ENCODE data around the gene TRIM39. TPM values are rescaled to one million over a fixed set of nuclear protein-coding genes. Genes with fewer than 3 reads are reported as not detected.
A peak's percentile ranks its signal among the peaks of the same experiment; 100 is the strongest.

Gene TRIM39
- total and polyA plus RNA-seq, 2 donors (not counting 1 experiment from before 2014, with no cell fraction given), result 18.1 to 31.4 TPM

GRCh38 chr6:30327232-30327746 is 562 bp downstream of the TRIM39 start:
- Histone ChIP-seq H3K4me3 (ENCODE audit: control extremely low read depth in 1 of 5, extremely low read depth in 1 of 5, insufficient read depth in 1 of 5, low read depth in 2 of 5, low read length in 4 of 5) (peak overlapping the region; percentile 72 to 97 (median 90)), H2AFZ (ENCODE audit: insufficient read depth, low read depth, low read length, poor library complexity, severe bottlenecking) (peak overlapping the region; percentile 58), H3K4me1 (ENCODE audit: control insufficient read depth in 2 of 2, insufficient read depth in 2 of 2, low read length in 2 of 2) (peaks cover 19 to 31% of the 10 kb centered on the region in 2 donors), H3K9ac (ENCODE audit: low read length) (peak overlapping the region; percentile 99), H3K36me3 (replicated peaks in 1 of 2; ENCODE audit: control extremely low read depth in 1 of 2, control insufficient read depth in 1 of 2, extremely low read depth in 1 of 2, insufficient read depth in 2 of 2, low read length in 1 of 2) (peaks cover 3 to 26% of the 10 kb centered on the region in 2 experiments), H3K27me3 (replicated peaks in 1 of 4; ENCODE audit: control extremely low read depth in 1 of 4, control insufficient read depth in 3 of 4, insufficient read depth in 4 of 4, low read length in 3 of 4) (no peaks in the 10 kb centered on the region), H3K4me2 (replicated peaks; ENCODE audit: low read depth, low read length, poor library complexity, severe bottlenecking) (peak overlapping the region; percentile 90), H4K20me1 (ENCODE audit: control insufficient read depth, insufficient read depth, low read length, poor library complexity, severe bottlenecking) (peaks cover 21% of the 10 kb centered on the region), H3K9me3 (ENCODE audit: control extremely low read depth in 1 of 3, control insufficient read depth in 2 of 3, insufficient read depth in 1 of 3, low read length in 2 of 3) (no peaks in the 10 kb centered on the region), H3K27ac (ENCODE audit: low read length in 2 of 2) (peak overlapping the region; percentile 98 to 99), H3K79me2 (ENCODE audit: control insufficient read depth, insufficient read depth, low read length) (peaks cover 47% of the 10 kb centered on the region)
- peak overlapping the region; percentile 99 for H3K4me3 Mint-ChIP-seq
- H3K9me3 Mint-ChIP-seq (ENCODE audit: insufficient read depth), result no peaks in the 10 kb centered on the region
- 1% methylated on average over 10 of the region's 17 CpGs for WGBS (ENCODE audit: insufficient coverage)
- POLR2A ChIA-PET, result interaction anchor here (0.6 to 1.4 kb wide), 4 partner anchors 17 to 363 kb away, joined by 4 to 6 read pairs (median 4); partner anchors contain the start of gene RPP21
- no peaks in the 10 kb centered on the region for H3K27me3 Mint-ChIP-seq
- ATAC-seq (ENCODE audit: low read depth) (no peak), DNase-seq (no peak)
- intact Hi-C loops (cut with micrococcal nuclease), result loop anchor here (2.0 to 10.0 kb wide), 2 partner anchors 222 to 290 kb away; partner anchors contain the start of genes MRPS18B and PPP1R10
- CTCF ChIA-PET, result interaction anchor here (2.0 kb wide), 1 partner anchor 224 kb away, joined by 5 read pairs; no protein-coding TSS in a partner anchor
- H3K4me1 Mint-ChIP-seq, result peaks cover 47% of the 10 kb centered on the region
- peak overlapping the region; percentile 99 for H3K27ac Mint-ChIP-seq
- TF ChIP-seq, protein P1, sequence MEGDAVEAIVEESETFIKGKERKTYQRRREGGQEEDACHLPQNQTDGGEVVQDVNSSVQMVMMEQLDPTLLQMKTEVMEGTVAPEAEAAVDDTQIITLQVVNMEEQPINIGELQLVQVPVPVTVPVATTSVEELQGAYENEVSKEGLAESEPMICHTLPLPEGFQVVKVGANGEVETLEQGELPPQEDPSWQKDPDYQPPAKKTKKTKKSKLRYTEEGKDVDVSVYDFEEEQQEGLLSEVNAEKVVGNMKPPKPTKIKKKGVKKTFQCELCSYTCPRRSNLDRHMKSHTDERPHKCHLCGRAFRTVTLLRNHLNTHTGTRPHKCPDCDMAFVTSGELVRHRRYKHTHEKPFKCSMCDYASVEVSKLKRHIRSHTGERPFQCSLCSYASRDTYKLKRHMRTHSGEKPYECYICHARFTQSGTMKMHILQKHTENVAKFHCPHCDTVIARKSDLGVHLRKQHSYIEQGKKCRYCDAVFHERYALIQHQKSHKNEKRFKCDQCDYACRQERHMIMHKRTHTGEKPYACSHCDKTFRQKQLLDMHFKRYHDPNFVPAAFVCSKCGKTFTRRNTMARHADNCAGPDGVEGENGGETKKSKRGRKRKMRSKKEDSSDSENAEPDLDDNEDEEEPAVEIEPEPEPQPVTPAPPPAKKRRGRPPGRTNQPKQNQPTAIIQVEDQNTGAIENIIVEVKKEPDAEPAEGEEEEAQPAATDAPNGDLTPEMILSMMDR (IDR thresholded peaks at IDR 0.05), result no peak
- TF ChIP-seq EZH2 (IDR thresholded peaks at IDR 0.05; ENCODE audit: borderline replicate concordance, insufficient read depth, low read depth, low read length, poor library complexity, severe bottlenecking), result no peak

DNA sequence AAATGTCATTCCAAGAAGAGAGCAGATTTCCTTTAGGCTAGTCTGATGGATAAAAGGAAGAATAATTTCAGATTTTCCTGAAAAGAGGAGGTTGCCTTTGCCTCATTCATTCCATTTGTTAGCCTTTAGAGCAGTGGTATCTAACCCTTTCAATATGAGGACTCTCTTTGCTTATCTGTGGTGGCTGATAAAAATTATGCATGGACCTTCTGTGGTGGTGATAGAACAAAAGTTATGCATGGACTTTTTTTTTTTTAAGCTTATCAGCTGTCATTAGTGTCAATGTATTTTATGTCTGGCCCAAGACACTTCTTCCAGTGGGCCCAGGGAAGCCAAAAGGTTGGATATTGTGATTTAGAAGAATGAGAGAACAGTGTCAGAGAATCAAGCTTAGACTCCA is 1.7 kb downstream of the TRIM39 start:
- DNase-seq (no peak), ATAC-seq (ENCODE audit: low read depth) (no peak)
- Mint-ChIP-seq H3K4me1 (peaks cover 40% of the 10 kb centered on the region), H3K4me3 (peak overlapping the region; percentile 99), H3K27ac (no peak overlapping the region), H3K9me3 (ENCODE audit: insufficient read depth) (no peaks in the 10 kb centered on the region), H3K27me3 (no peaks in the 10 kb centered on the region)
- Histone ChIP-seq H3K9me3 (ENCODE audit: control extremely low read depth in 1 of 3, control insufficient read depth in 2 of 3, insufficient read depth in 1 of 3, low read length in 2 of 3) (no peaks in the 10 kb centered on the region), H4K20me1 (ENCODE audit: control insufficient read depth, insufficient read depth, low read length, poor library complexity, severe bottlenecking) (peaks cover 12% of the 10 kb centered on the region), H2AFZ (ENCODE audit: insufficient read depth, low read depth, low read length, poor library complexity, severe bottlenecking) (no peak overlapping the region), H3K27me3 (replicated peaks in 1 of 4; ENCODE audit: control extremely low read depth in 1 of 4, control insufficient read depth in 3 of 4, insufficient read depth in 4 of 4, low read length in 3 of 4) (no peaks in the 10 kb centered on the region), H3K4me3 (ENCODE audit: control extremely low read depth in 1 of 5, extremely low read depth in 1 of 5, insufficient read depth in 1 of 5, low read depth in 2 of 5, low read length in 4 of 5) (no peak overlapping the region), H3K9ac (ENCODE audit: low read length) (no peak overlapping the region), H3K36me3 (replicated peaks in 1 of 2; ENCODE audit: control extremely low read depth in 1 of 2, control insufficient read depth in 1 of 2, extremely low read depth in 1 of 2, insufficient read depth in 2 of 2, low read length in 1 of 2) (peaks cover 5 to 26% of the 10 kb centered on the region in 2 experiments), H3K27ac (ENCODE audit: low read length in 2 of 2) (peak overlapping the region in 1 of 2 donors; percentile 99), H3K79me2 (ENCODE audit: control insufficient read depth, insufficient read depth, low read length) (peaks cover 36% of the 10 kb centered on the region), H3K4me2 (replicated peaks; ENCODE audit: low read depth, low read length, poor library complexity, severe bottlenecking) (no peak overlapping the region), H3K4me1 (ENCODE audit: control insufficient read depth in 2 of 2, insufficient read depth in 2 of 2, low read length in 2 of 2) (peaks cover 16 to 27% of the 10 kb centered on the region in 2 donors)
- ChIA-PET CTCF (interaction anchor here (0.7 kb wide), 1 partner anchor 274 kb away, joined by 3 read pairs; no protein-coding TSS in a partner anchor), POLR2A (interaction anchor here (0.7 kb wide), 1 partner anchor 90 kb away, joined by 5 read pairs; no protein-coding TSS in a partner anchor)
- no peak for TF ChIP-seq EZH2 (IDR thresholded peaks at IDR 0.05; ENCODE audit: borderline replicate concordance, insufficient read depth, low read depth, low read length, poor library complexity, severe bottlenecking)
- TF ChIP-seq, protein P1 (IDR thresholded peaks at IDR 0.05), result no peak
- intact Hi-C loops (cut with micrococcal nuclease), result loop anchor here (10.0 kb wide), 1 partner anchor 224 kb away; no protein-coding TSS in a partner anchor
